ENCODE data around the gene LSM8.
"Not testable (repeated sequence)": the region's sequence is repeated elsewhere in the genome, so short reads cannot be mapped to it uniquely, and the experiment has no call there.

The LSM8 gene

DNA sequence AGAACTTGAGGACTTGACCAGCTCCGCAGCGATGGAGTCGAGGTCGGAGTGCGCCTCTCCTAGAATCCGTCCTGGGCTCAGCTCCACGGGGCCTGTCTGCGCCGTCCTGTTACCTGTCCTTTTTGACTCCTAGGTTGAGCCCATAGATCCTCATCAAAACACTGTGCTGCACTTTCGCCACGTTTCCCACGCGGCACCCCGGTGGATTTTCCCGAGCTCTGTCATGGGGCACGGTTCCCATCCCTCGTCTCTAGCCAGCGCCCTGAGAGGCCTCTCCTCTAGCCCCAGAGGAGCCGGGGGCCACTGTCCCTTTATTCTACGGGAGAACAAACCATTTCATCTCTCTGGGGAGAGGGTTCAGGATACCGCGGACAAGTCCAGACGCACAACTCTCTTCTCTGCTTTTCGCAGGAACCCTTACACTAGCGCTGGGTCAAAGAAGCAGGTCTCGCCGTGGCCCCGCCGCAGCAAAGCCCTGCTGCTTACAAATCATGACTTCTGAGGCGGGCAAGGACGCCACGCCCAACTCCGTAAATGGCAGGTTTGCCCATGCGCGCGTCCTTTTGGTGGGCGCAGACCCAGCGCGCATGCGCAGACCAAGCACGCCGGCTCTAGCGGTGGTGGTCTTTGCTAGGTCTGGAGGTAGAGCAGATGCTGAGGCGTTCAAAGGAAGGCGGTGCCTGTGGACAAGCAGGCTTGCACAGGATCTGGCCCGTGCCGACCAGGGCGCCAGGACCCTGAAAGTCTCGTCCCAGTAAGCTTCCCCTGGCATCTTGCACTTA lies 30.3 kb downstream of the LSM8 start:
- peak; percentile 68 to 85 for DNase-seq

DNA sequence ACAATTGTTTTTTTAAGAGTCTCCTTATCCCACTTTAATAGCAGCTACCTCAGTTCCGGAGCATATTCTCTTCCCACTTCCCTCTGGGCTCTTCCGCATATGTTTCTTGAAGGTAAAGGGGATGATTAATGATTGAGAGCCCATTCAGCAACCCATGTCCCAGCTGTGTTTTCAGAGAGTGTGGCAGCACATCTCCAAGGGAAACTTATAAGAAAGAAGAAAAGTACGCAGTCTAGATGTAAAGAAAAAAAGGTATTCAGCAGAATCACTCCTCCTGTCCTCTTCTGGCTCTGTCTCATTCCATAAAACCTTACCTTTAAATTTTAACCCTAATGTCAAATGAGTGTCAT lies 30.8 kb downstream of the LSM8 start:
- DNase-seq, result no peak

- DNase-seq, result no peak
These were observed 33.3 kb downstream of the LSM8 start for GRCh38 chr7:118217210-118217619.

DNA sequence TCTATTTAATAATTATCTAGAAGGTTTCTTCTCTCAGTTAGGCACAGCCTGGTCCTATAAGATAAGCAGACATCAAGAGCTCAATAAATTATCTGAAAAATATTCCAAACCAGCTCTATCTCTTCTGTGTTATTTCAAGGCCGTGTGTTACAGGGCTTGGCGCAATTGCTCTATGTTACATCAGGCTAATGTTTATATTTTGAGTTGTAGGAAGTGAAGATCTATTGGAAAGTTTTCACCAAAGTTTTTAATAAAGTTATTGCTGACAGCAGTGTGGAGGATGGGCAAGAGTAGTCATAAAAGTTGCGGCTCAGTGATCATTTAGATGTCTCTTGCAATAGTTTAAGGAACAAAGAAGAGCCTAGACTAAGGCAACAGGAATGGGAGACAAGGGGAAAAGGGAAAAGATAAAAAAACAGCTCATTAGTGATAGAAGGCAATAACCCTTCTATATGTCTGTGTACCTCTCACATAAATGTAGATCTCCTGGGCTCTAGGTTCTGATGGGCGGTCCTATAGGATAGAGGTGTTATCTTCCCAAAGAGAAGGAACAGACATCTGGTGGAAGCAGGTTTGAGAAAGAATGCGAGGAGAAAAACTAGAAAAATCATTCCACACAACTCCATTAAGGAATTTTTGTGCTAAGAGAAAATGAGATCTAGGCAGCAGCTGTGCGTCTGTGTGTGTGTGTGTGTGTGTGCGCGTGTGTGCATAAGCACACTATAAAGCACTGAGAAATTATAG lies 34.6 kb downstream of the LSM8 start:
- DNase-seq, result no peak

- DNase-seq, result no peak
These were observed 35.2 kb downstream of the LSM8 start for GRCh38 chr7:118219157-118219512.

DNA sequence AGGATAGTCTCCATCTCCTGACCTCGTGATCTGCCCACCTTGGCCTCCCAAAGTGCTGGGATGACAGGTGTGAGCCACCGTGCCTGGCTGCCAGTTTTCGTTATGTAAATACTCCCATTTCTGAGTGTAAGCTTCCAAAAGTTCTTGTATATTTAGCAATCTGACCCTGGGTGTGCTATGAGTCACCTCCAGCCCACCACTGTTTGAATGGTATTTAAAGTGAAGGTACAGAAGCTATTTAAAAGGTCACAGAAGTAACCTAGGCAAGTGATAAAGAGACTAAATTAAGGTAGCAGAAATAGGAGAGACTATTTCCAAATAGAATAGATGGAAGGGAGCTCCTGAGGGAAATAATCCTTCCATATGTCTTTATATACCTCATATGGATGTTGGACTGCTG lies 36.6 kb downstream of the LSM8 start:
- no peak for DNase-seq

DNA sequence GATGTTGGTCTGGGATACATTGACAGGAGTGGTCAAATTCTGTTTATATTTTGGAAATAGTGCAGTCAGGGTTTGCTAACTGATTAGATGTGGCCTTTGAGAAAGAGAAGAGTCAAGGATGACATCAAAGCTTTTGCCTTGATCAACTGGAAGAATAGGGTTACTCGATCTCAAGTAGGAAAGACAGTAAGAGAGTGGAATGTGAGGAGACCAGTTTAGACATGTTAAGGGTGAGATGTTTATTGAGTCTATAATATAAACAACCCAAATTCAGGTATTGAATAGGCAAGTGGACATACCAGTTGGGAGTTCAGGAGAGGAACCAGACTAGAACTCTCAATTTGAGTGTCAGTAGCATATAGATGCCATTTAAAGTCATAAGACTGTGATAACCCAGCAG lies 38.6 kb downstream of the LSM8 start:
- no peak for DNase-seq

GRCh38 chr7:118224521-118224920 lies 40.6 kb downstream of the LSM8 start, which contains the start of gene ANKRD7:
ANKRD7 (plus strand) TSS chr7:118224704; CDS start chr7:118224831, 127 bp downstream.
- no peak for DNase-seq

- peak in 1 of 2 experiments; percentile 32 for DNase-seq
These were observed 48.9 kb downstream of the LSM8 start for GRCh38 chr7:118232837-118233236.

DNA sequence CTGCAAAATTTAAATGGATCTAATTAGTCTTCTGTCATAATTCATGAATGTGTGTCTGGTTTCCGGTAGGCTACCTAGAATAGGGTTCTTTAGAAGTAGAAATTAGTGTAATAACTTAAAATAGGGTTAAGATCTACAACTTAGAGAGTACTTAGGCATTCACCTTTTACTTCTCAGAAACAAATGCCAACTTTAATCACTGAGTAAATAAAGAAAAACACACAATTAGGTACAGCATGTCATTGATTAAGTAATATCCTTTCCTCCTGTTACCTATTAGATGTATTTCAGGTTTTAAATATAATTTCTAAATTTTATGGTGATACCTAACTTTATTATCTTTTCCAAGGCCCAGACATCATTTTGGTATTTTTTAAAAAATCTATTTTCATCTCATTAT lies 49.8 kb downstream of the LSM8 start:
- no peak for DNase-seq

GRCh38 chr7:118239014-118239413 lies 55.0 kb downstream of the LSM8 start:
- DNase-seq, result no peak

- DNase-seq, result not testable (repeated sequence)
These were observed 56.4 kb downstream of the LSM8 start for GRCh38 chr7:118240320-118240719.
